ENCODE measurements around the gene CRIP2. TPM values are rescaled to one million over a fixed set of nuclear protein-coding genes. Genes with fewer than 3 reads are reported as not detected.

Gene CRIP2
- total and polyA plus RNA-seq, 2 of the 4 experiments (the other 2 are of a cell fraction): 18.1 to 123 TPM

DNA sequence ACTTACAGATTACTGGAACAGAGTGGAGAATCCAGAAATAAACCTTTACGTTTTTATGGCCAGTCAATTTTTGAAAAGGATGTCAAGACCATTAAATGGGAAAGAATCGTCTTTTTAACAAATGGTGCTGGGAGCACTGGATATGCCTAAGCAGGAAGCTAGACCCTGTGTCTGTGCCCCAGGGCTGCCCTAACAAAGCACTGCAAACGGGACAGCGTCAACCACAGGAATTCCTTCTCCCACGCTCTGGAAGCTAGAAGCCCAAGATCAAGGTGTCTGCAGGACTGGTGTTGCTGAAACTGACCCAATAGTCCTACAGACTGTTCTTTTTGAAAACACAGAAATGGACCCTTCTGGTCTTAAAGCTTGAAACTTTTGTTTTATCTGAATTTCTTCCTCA lies 42.5 kb downstream of the CRIP2 start:
- dilution Hi-C loops (cut with HindIII; ENCODE audit: low sequenced_read_pairs, unreplicated experiment) (no loop called here), in situ Hi-C loops (cut with MboI; ENCODE audit: low sequenced_read_pairs) (no loop called here), intact Hi-C loops (cut with micrococcal nuclease) (no loop called here)
- Histone ChIP-seq H4K91ac (ENCODE audit: insufficient read depth, low read depth, low read length) (no peak overlapping the region), H3K4me3 (ENCODE audit: insufficient read depth, low read depth, low read length) (no peak overlapping the region), H3K4me2 (ENCODE audit: low read depth, low read length) (no peak overlapping the region), H3K4ac (ENCODE audit: low read depth, low read length) (no peak overlapping the region), H2AK5ac (ENCODE audit: low read depth, low read length) (no peak overlapping the region), H2BK5ac (ENCODE audit: low read depth, low read length, poor library complexity, severe bottlenecking) (no peak overlapping the region), H3K23ac (ENCODE audit: low read depth, low read length) (no peak overlapping the region), H3K9ac (ENCODE audit: low read depth, low read length) (no peak overlapping the region), H3K4me1 (ENCODE audit: control insufficient read depth, insufficient read depth, low read length) (no peaks in the 10 kb centered on the region), H2BK20ac (ENCODE audit: low read depth, low read length) (no peak overlapping the region), H3K14ac (replicated peaks; ENCODE audit: low read depth, low read length) (no peak overlapping the region), H3K9me3 (ENCODE audit: control insufficient read depth, insufficient read depth, low read length) (peaks cover 2% of the 10 kb centered on the region; the same call in 1 of the 2 replicates), H3K27ac (ENCODE audit: insufficient read depth, low read length) (no peak overlapping the region), H4K8ac (ENCODE audit: low read depth in 2 of 2, low read length in 2 of 2) (no peak overlapping the region), H4K5ac (ENCODE audit: low read depth, low read length) (no peak overlapping the region), H3K18ac (ENCODE audit: low read depth, low read length) (no peak overlapping the region), H2AFZ (replicated peaks; ENCODE audit: low read length, poor library complexity) (no peak overlapping the region), H3K79me1 (ENCODE audit: low read depth in 1 of 2, low read length in 2 of 2) (no peaks in the 10 kb centered on the region), H2BK15ac (ENCODE audit: low read depth, low read length) (no peak overlapping the region), H3K9me1 (ENCODE audit: insufficient read depth, low read length) (no peaks in the 10 kb centered on the region), H3K56ac (ENCODE audit: extremely low read depth, insufficient read depth, low read length) (no peak overlapping the region), H2AK9ac (replicated peaks; ENCODE audit: low read depth, low read length, poor library complexity) (no peak overlapping the region), H2BK120ac (ENCODE audit: low read depth, low read length) (no peak overlapping the region), H4K20me1 (ENCODE audit: insufficient read depth, low read length) (no peaks in the 10 kb centered on the region), H3K27me3 (ENCODE audit: control insufficient read depth, insufficient read depth, low read length) (peaks cover 15% of the 10 kb centered on the region), H3K36me3 (ENCODE audit: control insufficient read depth, insufficient read depth, low read length) (no peaks in the 10 kb centered on the region)
- no peak for DNase-seq
- no TSS peak for BruUV-seq (replicated peaks)
- no peak for TF ChIP-seq RCOR1 (IDR thresholded peaks at IDR 0.05; ENCODE audit: insufficient replicate concordance, low read length)
- no peak for TF ChIP-seq SMC3 (IDR thresholded peaks at IDR 0.05; ENCODE audit: low read depth, low read length)
- TF ChIP-seq, protein P1, sequence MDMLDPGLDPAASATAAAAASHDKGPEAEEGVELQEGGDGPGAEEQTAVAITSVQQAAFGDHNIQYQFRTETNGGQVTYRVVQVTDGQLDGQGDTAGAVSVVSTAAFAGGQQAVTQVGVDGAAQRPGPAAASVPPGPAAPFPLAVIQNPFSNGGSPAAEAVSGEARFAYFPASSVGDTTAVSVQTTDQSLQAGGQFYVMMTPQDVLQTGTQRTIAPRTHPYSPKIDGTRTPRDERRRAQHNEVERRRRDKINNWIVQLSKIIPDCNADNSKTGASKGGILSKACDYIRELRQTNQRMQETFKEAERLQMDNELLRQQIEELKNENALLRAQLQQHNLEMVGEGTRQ (IDR thresholded peaks at IDR 0.05; ENCODE audit: low read depth, low read length): no peak
- TF ChIP-seq NFE2L2 (IDR thresholded peaks at IDR 0.05; ENCODE audit: low read depth, low read length): no peak
- no peak for TF ChIP-seq RFX5 (IDR thresholded peaks at IDR 0.05; ENCODE audit: low read depth, low read length)
- TF ChIP-seq POLR2A (IDR thresholded peaks at IDR 0.05; ENCODE audit: low read depth, low read length): no peak
- no peak for TF ChIP-seq MAZ (IDR thresholded peaks at IDR 0.05; ENCODE audit: borderline replicate concordance, low read depth, low read length)
- TF ChIP-seq, protein P2, sequence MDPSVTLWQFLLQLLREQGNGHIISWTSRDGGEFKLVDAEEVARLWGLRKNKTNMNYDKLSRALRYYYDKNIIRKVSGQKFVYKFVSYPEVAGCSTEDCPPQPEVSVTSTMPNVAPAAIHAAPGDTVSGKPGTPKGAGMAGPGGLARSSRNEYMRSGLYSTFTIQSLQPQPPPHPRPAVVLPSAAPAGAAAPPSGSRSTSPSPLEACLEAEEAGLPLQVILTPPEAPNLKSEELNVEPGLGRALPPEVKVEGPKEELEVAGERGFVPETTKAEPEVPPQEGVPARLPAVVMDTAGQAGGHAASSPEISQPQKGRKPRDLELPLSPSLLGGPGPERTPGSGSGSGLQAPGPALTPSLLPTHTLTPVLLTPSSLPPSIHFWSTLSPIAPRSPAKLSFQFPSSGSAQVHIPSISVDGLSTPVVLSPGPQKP (IDR thresholded peaks at IDR 0.05; ENCODE audit: borderline replicate concordance, low read depth, low read length): no peak
- no peak for TF ChIP-seq RAD21 (IDR thresholded peaks at IDR 0.05; ENCODE audit: low read length)
- TF ChIP-seq FOS (IDR thresholded peaks at IDR 0.05; ENCODE audit: low read depth, low read length): no peak
- no peak for TF ChIP-seq CHD1 (IDR thresholded peaks at IDR 0.05; ENCODE audit: low read depth, low read length)
- ATAC-seq (ENCODE audit: low read depth): no peak
- POLR2A ChIA-PET (ENCODE audit: unreplicated experiment): no interaction called here
- 46% methylated on average over 4 of the region's 5 CpGs; no CpG with 5 or more reads in 1 of the 2 experiments for WGBS, 2 experiments (ENCODE audit: extremely low coverage in 2 of 2, insufficient read length in 1 of 2)
- CTCF ChIA-PET: no interaction called here
